Natural killer cell (primary cell): ENCODE data around the gene MRPS35. TPM values are rescaled to one million over a fixed set of nuclear protein-coding genes. Genes with fewer than 3 reads are reported as not detected.

ENCODE experiments used
- ATAC-seq, 3 donors: fragments of 150-1000 bp in 2 of 3; fragments of 200-7000 bp in 1 of 3; cut with Tn5 transposase; 1 replicate in 1 of 3; 2 replicates in 2 of 3; pipeline ENCODE4 v1.10.0; 2021; ENCODE audit warnings: mild to moderate bottlenecking in 2 of 3, moderate library complexity in 2 of 3
- DNase-seq, 2 donors: peaks; one replicate each; pipeline versions ENCODE4 v3.0.0 to v3.0.0-alpha.2; 2013 to 2021; ENCODE audit warnings: mixed read lengths in 1 of 2
- H3K27ac ChIP-seq: one replicate; pipeline ENCODE4 v1.5.1; 2013; ENCODE audit warnings: mild to moderate bottlenecking, low read length
- H3K27me3 ChIP-seq: one replicate; pipeline ENCODE4 v1.6.1; 2013; ENCODE audit warnings: low read length; ENCODE audit not compliant: control insufficient read depth, insufficient read depth
- H3K36me3 ChIP-seq: one replicate; pipeline ENCODE4 v1.6.1; 2013; ENCODE audit warnings: low read length; ENCODE audit not compliant: control insufficient read depth, insufficient read depth
- H3K4me1 ChIP-seq: one replicate; pipeline ENCODE4 v1.6.1; 2013; ENCODE audit warnings: low read length; ENCODE audit not compliant: control insufficient read depth, insufficient read depth
- H3K4me3 ChIP-seq: one replicate; pipeline ENCODE4 v1.5.1; 2013; ENCODE audit warnings: low read length
- H3K9me3 ChIP-seq: one replicate; pipeline ENCODE4 v1.6.1; 2013; ENCODE audit warnings: low read length; ENCODE audit not compliant: control insufficient read depth, insufficient read depth
- H3K27ac Mint-ChIP-seq, 2 donors: one replicate each; pipeline ENCODE4 v1.8.0; 2022; ENCODE audit warnings: mild to moderate bottlenecking in 2 of 2, mixed read lengths in 2 of 2, moderate library complexity in 1 of 2
- H3K27me3 Mint-ChIP-seq, 2 donors: one replicate each; pipeline ENCODE4 v1.8.0; 2022; ENCODE audit warnings: low read depth in 2 of 2, mixed read lengths in 2 of 2
- H3K36me3 Mint-ChIP-seq: one replicate; pipeline ENCODE4 v1.8.0; 2022; ENCODE audit warnings: mixed read lengths
- H3K4me1 Mint-ChIP-seq, 2 donors: one replicate each; pipeline ENCODE4 v1.8.0; 2022; ENCODE audit warnings: mixed read lengths in 2 of 2
- H3K4me3 Mint-ChIP-seq: one replicate; pipeline ENCODE4 v1.8.0; 2022; ENCODE audit warnings: mild to moderate bottlenecking, moderate library complexity, mixed read lengths
- H3K9me3 Mint-ChIP-seq, 2 donors: one replicate each; pipeline ENCODE4 v1.8.0; 2022; ENCODE audit warnings: mixed read lengths in 2 of 2
- CTCF ChIP-seq: fragments of 200-600 bp; IDR thresholded peaks from one replicate; pipeline ENCODE4 v1.8.0; 2022; ENCODE audit warnings: antibody characterized with exemption
- WGBS: methylation state at CpG from one replicate; pipeline ENCODE4 v1.1.7; 2013; ENCODE audit warnings: missing lambda C conversion rate; ENCODE audit not compliant: insufficient coverage; 5-methylcytosine and 5-hydroxymethylcytosine counted together
- intact Hi-C: fragments of 100-400 bp; cut with micrococcal nuclease; formaldehyde crosslinking; loops from one replicate; pipeline ENCODE4 v1.14.2; 2022
- total RNA-seq, 4 donors: library from RNA; stranded (reverse); fragments of 120-200 nt in 1 of 4; gene quantifications; one replicate each; pipeline versions ENCODE4 v1.2.3 to v1.2.4, GENCODE V29; 2013 to 2022

MRPS35 gene
- total RNA-seq, 3 donors from 2014 or later (not counting 1 experiment from before 2014, with no cell fraction given): 16.7 to 20.5 (median 18.6) TPM

GRCh38 chr12:27805238-27805637 is 94.6 kb downstream of the MRPS35 start:
- Histone ChIP-seq H3K27me3 (no peaks in the 10 kb centered on the region), H3K4me3 (no peak overlapping the region), H3K36me3 (no peaks in the 10 kb centered on the region), H3K27ac (no peak overlapping the region), H3K4me1 (peaks cover 10% of the 10 kb centered on the region), H3K9me3 (no peaks in the 10 kb centered on the region)
- no peaks in the 10 kb centered on the region for H3K36me3 Mint-ChIP-seq
- intact Hi-C loops: no loop called here
- peaks cover 0 to 5% of the 10 kb centered on the region in 2 donors for H3K27me3 Mint-ChIP-seq
- no peak for TF ChIP-seq CTCF
- WGBS: 33% methylated on average over 1 of the region's 1 CpG
- H3K4me1 Mint-ChIP-seq: peaks cover 5 to 11% of the 10 kb centered on the region in 2 donors
- DNase-seq (no peak), ATAC-seq (no peak)
- no peak overlapping the region for H3K4me3 Mint-ChIP-seq
- H3K27ac Mint-ChIP-seq: no peak overlapping the region
- H3K9me3 Mint-ChIP-seq: no peaks in the 10 kb centered on the region

Other genes starting within 250 kb of the MRPS35 start
- gene PPFIBP1, start 186.6 kb upstream of the MRPS35 start, total RNA-seq: 1 to 10 TPM in 2 of 3 donors, under 1 TPM in 1; 0.73 to 1.6 (median 1.4) TPM
- not detected for gene REP15, start 14.4 kb upstream of the MRPS35 start, total RNA-seq
- 10 to 100 TPM; 11.3 to 18.8 (median 14.7) TPM for gene KLHL42, start 69.4 kb downstream of the MRPS35 start, total RNA-seq
- gene MANSC4, start 69.4 kb downstream of the MRPS35 start, total RNA-seq: not detected